Heart right ventricle (tissue), 16 donors: ENCODE results near the gene MOSMO. TPM values are rescaled to one million over a fixed set of nuclear protein-coding genes. Genes with fewer than 3 reads are reported as not detected.

ENCODE experiments used
- ATAC-seq, 8 donors: fragments of 200-7000 bp; cut with Tn5 transposase; one replicate each; pipeline ENCODE4 v1.9.1; 2020; ENCODE audit warnings: mild to moderate bottlenecking in 8 of 8, moderate library complexity in 8 of 8, moderate number of reproducible peaks in 1 of 8
- DNase-seq, 2 donors: peaks; one replicate each; pipeline ENCODE4 v3.0.0-alpha.2; 2020
- H3K27ac ChIP-seq, 10 donors: fragments of 200-600 bp; sonication (generic) in 2 of 10; one replicate each; pipeline versions ENCODE4 v1.5.0 to v1.8.0; 2020 to 2022; ENCODE audit warnings: mild to moderate bottlenecking in 3 of 10
- H3K27me3 ChIP-seq, 7 donors: fragments of 200-600 bp; one replicate each; pipeline ENCODE4 v1.8.0; 2021 to 2022; ENCODE audit warnings: mild to moderate bottlenecking in 2 of 7
- H3K36me3 ChIP-seq, 9 donors: fragments of 200-600 bp; sonication (generic) in 1 of 9; one replicate each; pipeline versions ENCODE4 v1.5.0 to v1.8.0; 2020 to 2022; ENCODE audit warnings: mild to moderate bottlenecking in 2 of 9
- H3K4me1 ChIP-seq, 9 donors: fragments of 200-600 bp; sonication (generic) in 1 of 9; one replicate each; pipeline versions ENCODE4 v1.5.0 to v1.8.0; 2020 to 2022; ENCODE audit warnings: mild to moderate bottlenecking in 4 of 9
- H3K4me3 ChIP-seq, 10 donors: fragments of 200-600 bp; sonication (generic) in 2 of 10; one replicate each; pipeline versions ENCODE4 v1.5.0 to v1.8.0; 2020 to 2022; ENCODE audit warnings: mild to moderate bottlenecking in 7 of 10, moderate library complexity in 2 of 10
- H3K9me3 ChIP-seq, 11 donors: fragments of 200-600 bp in 10 of 11; sonication (generic) in 2 of 11; one replicate each; pipeline versions ENCODE4 v1.5.0 to v1.8.0; 2013 to 2022; ENCODE audit warnings: mild to moderate bottlenecking in 2 of 11, control low read depth in 1 of 11, moderate library complexity in 1 of 11
- CTCF ChIP-seq, 9 donors: fragments of 200-600 bp; sonication (generic) in 2 of 9; IDR thresholded peaks; one replicate each; pipeline versions ENCODE4 v1.5.0 to v1.8.0; 2021 to 2022; ENCODE audit warnings: antibody characterized with exemption in 9 of 9, mild to moderate bottlenecking in 5 of 9, moderate library complexity in 1 of 9
- WGBS, 2 donors: extraction: QIAGEN DNeasy Blood & Tissue Kit; methylation state at CpG; one replicate each; pipeline ENCODE4 v1.1.7; 2013; ENCODE audit warnings: inconsistent platforms in 1 of 2; 5-methylcytosine and 5-hydroxymethylcytosine counted together
- intact Hi-C, 10 donors: fragments of 100-400 bp; cut with DNase I; formaldehyde crosslinking; loops; one replicate each; pipeline versions ENCODE4 v1.11.1 to v1.14.2; 2022
- polyA plus RNA-seq, 2 donors: library from polyadenylated mRNA; stranded (reverse); fragments of 200-250 nt; gene quantifications; one replicate each; pipeline ENCODE4 v1.2.3, GENCODE V29; 2013
- total RNA-seq, 10 donors: library from RNA; stranded (reverse); fragmentation: NEBNext Ultra II Directional in 3 of 10; extraction: Animal tissue kit (Norgen Biotek cat#: 25700) in 3 of 10; gene quantifications; one replicate each; pipeline versions ENCODE4 v1.2.1 to v1.2.4, GENCODE V29; 2021 to 2023
- donor health status: Arrhythmogenic right ventricular cardiomyopathy.
- donor health status: ischemic (EF 13 %, LVEDD 7.1; RV severe dilation, severe dysfunction).
- donor health status: healthy with polysubstance abuse.
- donor health status: DM: no; HTN: yes; CAD: no.
- donor health status: DM: no; HTN: no; CAD: no.
- donor health status: ischemic (EF 25% LVEDD 6.9; RV normal size, moderate dysfunction).
- donor health status: ischemic (EF 25% LVEDD 5.7; RV mildly dilated, moderate dysfunction).
- donor health status: healthy.
- donor health status: DM: yes; HTN: yes; CAD: no.
- donor health status: Ischemic cardiomyopathy.
- donor health status: ischemic (EF 35%, LVEDD 5.7; RV mildly dilated, moderate dysfunction).
- donor health status: nonischemic (EF 11% LVEDD 7.7; RV severe dilation, severe dysfunction).
- donor health status: DM: yes; HTN: yes; CAD: no.
- donor health status: PGD.
- donor health status: ischemic (EF 29% LVEDD 5.4; RV normal size, mild dysfunction).
- donor health status: nonischemic (EF 23%, LVEDD 6.1; RV moderate dilation, normal function).

The MOSMO gene
- total and polyA plus RNA-seq, 12 donors, result 7.5 to 13.0 (median 11.3) TPM

DNA sequence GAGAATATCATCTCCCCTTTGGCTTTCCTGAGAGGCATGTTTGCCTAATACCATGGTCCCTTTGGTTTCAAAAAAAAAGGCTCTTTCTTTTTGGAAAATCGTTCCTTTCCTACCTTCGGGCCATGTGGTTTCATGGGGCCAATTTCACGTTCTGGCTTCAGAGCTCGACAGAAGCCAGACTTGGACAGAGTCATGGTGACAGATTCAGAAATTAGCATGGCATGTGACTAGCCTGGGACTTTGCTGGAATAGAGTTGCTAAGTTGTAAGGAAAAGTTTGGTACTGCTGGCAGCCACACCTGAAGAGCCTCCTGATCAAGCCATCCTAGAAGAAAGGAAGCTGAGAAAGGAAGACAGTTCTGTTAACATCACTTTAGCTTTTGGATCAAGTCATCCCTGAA lies 82.0 kb downstream of the MOSMO start:
- no peaks in the 10 kb centered on the region for H3K9me3 ChIP-seq
- H3K27me3 ChIP-seq, result no peaks in the 10 kb centered on the region
- 66 to 68% methylated on average over 4 of the region's 4 CpGs for WGBS, 2 donors
- H3K36me3 ChIP-seq, result peaks cover 0 to 22% (median 6%) of the 10 kb centered on the region in 9 donors
- TF ChIP-seq CTCF (IDR thresholded peaks at IDR 0.05), result no peak
- H3K4me1 ChIP-seq, result peaks cover 0 to 28% (median 6%) of the 10 kb centered on the region in 9 donors
- DNase-seq (no peak), ATAC-seq (peak in 3 of 8 donors; percentile 33 to 59 (median 44))
- intact Hi-C loops, result loop anchor here in 3 of 10 donors (5.0 to 10.0 kb wide), 3 partner anchors 93 to 97 kb away; no protein-coding TSS in a partner anchor
- H3K4me3 ChIP-seq, result no peak overlapping the region
- H3K27ac ChIP-seq, result no peak overlapping the region

DNA sequence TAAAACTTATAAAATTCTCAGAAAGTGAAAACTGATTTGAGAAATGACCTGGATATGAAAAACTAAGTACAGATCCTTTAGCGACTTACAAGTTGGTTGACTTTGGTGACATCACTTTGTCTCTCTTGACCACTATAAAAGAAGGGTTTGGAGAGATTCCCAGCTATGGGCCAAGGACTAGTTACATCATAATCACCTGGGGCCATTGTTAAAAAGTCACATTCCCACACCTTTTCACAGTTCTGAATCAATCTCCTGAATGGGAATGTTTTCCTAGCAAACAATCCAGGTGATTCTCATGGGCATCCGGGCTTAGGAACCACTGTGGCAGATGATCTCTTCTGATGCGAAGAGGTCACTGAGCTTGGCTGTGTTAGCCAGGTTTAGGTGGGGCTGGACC lies 83.8 kb downstream of the MOSMO start:
- DNase-seq (no peak), ATAC-seq (no peak)
- intact Hi-C loops, result loop anchor here in 3 of 10 donors (5.0 to 10.0 kb wide), 3 partner anchors 93 to 96 kb away; no protein-coding TSS in a partner anchor
- Histone ChIP-seq H3K27me3 (no peaks in the 10 kb centered on the region), H3K27ac (no peak overlapping the region), H3K9me3 (no peaks in the 10 kb centered on the region), H3K4me3 (no peak overlapping the region), H3K36me3 (peaks cover 0 to 7% (median 0%) of the 10 kb centered on the region in 9 donors), H3K4me1 (peaks cover 0 to 28% (median 6%) of the 10 kb centered on the region in 9 donors)
- 90 to 94% methylated on average over 3 of the region's 3 CpGs for WGBS, 2 donors
- TF ChIP-seq CTCF (IDR thresholded peaks at IDR 0.05), result no peak

DNA sequence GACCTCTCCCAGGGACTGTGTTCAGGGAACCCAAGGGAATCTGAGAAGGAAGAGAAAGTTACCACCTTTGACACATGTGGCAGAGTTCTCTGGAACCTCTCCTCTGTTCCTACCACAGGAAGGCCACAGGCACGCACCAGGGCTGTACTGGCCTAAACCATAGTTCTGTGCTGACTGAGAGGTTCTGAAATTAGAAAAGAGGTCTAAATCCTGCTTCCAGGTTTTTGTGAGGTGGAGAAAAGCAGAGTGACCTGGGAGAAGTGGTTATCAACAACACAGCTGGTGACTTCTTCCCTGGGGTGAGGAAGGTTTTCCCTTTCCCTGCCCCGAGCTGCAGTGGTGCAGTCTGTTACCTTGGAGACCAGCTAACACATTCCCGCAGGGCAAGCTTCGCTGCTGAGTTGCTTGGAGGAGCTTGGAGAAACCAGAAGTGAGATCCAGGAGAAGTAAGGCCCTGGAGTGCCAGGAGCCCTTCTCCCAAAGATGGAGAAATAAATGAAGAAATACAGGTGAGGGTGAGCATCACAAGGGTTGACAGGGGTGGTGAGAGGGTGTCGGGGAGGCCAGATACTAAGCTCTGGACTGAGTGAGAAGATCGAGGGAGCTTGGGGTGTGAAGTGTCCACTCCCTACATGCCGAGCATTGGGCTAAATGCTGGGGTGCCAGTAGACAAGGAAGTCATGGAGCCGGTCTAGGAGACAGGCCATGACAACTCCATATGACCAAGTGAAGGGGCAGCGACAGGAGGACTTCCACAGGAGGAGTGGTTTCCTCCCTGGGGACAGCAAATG lies 84.4 kb downstream of the MOSMO start, which contains the start of gene VWA3A:
Gene VWA3A, plus strand, starts transcription at position 399 of the 791 bp plus-strand sequence. Its CDS starts 97 bp downstream, at position 496.
- intact Hi-C loops, result loop anchor here in 3 of 10 donors (5.0 to 10.0 kb wide), 3 partner anchors 92 to 95 kb away; no protein-coding TSS in a partner anchor
- Histone ChIP-seq H3K9me3 (no peaks in the 10 kb centered on the region), H3K27ac (peak within 1 kb of the TSS in 2 of 10 donors; percentile 40 to 51), H3K4me1 (peaks cover 0 to 28% (median 6%) of the 10 kb centered on the region in 9 donors), H3K36me3 (peaks cover 0 to 1% (median 0%) of the 10 kb centered on the region in 9 donors), H3K4me3 (no peak within 1 kb of the TSS), H3K27me3 (peaks cover 0 to 6% (median 0%) of the 10 kb centered on the region in 7 donors)
- ATAC-seq, result peak in 7 of 8 donors; percentile 56 to 82 (median 69)
- TF ChIP-seq CTCF (IDR thresholded peaks at IDR 0.05), result no peak
- DNase-seq, result no peak
- 40 to 43% methylated on average over 9 of the region's 9 CpGs for WGBS, 2 donors

DNA sequence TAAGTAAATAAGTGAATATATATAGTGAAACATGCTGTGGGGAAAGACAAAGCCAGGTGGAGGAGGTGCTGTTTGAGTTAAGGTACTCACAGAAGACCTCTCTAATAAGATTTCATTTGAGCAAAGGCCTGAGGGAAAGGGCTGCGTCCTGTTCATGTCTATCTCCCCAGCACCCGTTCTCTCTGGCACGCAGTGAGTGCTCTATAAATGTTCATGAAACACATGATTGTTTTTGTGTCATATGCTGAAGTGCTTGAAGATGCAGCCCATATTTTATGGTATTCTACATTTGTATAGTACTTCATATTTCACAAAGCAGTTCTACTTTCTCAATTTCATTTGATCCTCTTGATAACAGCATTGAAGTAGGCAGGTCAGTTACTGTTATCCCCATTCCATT lies 85.4 kb downstream of the MOSMO start:
- WGBS, 2 donors, result 66 to 72% methylated on average over 3 of the region's 3 CpGs
- H3K27ac ChIP-seq, result no peak overlapping the region
- no peaks in the 10 kb centered on the region for H3K36me3 ChIP-seq
- DNase-seq (no peak), ATAC-seq (peak in 1 of 8 donors; percentile 48)
- H3K4me3 ChIP-seq, result no peak overlapping the region
- intact Hi-C loops, result loop anchor here in 3 of 10 donors (5.0 to 10.0 kb wide), 3 partner anchors 91 to 96 kb away; no protein-coding TSS in a partner anchor
- TF ChIP-seq CTCF (IDR thresholded peaks at IDR 0.05), result no peak
- peaks cover 0 to 7% (median 0%) of the 10 kb centered on the region in 7 donors for H3K27me3 ChIP-seq
- no peaks in the 10 kb centered on the region for H3K9me3 ChIP-seq
- peaks cover 0 to 24% (median 4%) of the 10 kb centered on the region in 9 donors for H3K4me1 ChIP-seq
